ENCODE results near the gene ACADSB.

DNA sequence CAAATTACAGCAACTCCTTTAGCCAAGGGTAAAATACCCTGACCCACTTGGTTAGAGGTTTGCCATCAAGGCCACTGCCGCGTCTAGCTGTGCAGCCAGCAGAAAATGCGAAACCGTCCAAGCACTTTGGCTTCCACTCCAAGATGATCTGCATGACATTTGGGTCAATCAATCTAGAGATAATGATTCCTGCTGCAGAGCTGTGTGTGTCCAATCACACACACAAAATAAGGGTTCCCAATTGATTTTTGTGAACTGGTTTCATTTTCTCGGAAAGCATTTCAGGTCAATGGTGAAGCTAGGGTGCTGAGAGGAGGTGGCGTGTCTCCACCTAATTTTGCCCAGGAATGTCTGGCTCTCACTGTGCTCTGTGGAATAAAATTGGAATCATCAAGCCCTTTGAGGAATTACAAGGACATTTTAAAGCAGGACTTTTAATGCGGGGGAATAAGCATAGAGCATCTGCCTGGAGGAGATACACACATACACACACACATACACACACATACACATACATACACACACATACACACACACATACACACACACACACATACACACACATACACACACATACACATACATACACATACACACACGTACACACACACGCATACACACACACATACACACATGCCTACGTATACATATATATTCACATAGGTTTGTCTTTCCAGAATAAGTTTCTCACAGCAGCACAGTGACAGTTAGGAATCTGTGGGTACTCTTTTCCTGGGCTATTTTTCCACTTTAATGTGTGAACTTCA is 59.5 kb downstream of the ACADSB start:
- TF ChIP-seq CTCF (IDR thresholded peaks at IDR 0.05): no peak
- TF ChIP-seq POLR2AphosphoS5 (IDR thresholded peaks at IDR 0.05): no peak
- TF ChIP-seq EP300 (IDR thresholded peaks at IDR 0.05; ENCODE audit: low read depth): no peak
- no peak for TF ChIP-seq POLR2A (IDR thresholded peaks at IDR 0.05)

All from transverse colon (tissue), 4 donors.